Natural killer cell (primary cell): ENCODE results near the gene TTC39B. TPM values are rescaled to one million over a fixed set of nuclear protein-coding genes. Genes with fewer than 3 reads are reported as not detected.

Source experiments
- ATAC-seq, 3 donors: fragments of 150-1000 bp in 2 of 3; fragments of 200-7000 bp in 1 of 3; cut with Tn5 transposase; 1 replicate in 1 of 3; 2 replicates in 2 of 3; pipeline ENCODE4 v1.10.0; 2021; ENCODE audit warnings: mild to moderate bottlenecking in 2 of 3, moderate library complexity in 2 of 3
- DNase-seq, 2 donors: peaks; one replicate each; pipeline versions ENCODE4 v3.0.0 to v3.0.0-alpha.2; 2013 to 2021; ENCODE audit warnings: mixed read lengths in 1 of 2
- H3K27ac ChIP-seq: one replicate; pipeline ENCODE4 v1.5.1; 2013; ENCODE audit warnings: mild to moderate bottlenecking, low read length
- H3K27me3 ChIP-seq: one replicate; pipeline ENCODE4 v1.6.1; 2013; ENCODE audit warnings: low read length; ENCODE audit not compliant: control insufficient read depth, insufficient read depth
- H3K36me3 ChIP-seq: one replicate; pipeline ENCODE4 v1.6.1; 2013; ENCODE audit warnings: low read length; ENCODE audit not compliant: control insufficient read depth, insufficient read depth
- H3K4me1 ChIP-seq: one replicate; pipeline ENCODE4 v1.6.1; 2013; ENCODE audit warnings: low read length; ENCODE audit not compliant: control insufficient read depth, insufficient read depth
- H3K4me3 ChIP-seq: one replicate; pipeline ENCODE4 v1.5.1; 2013; ENCODE audit warnings: low read length
- H3K9me3 ChIP-seq: one replicate; pipeline ENCODE4 v1.6.1; 2013; ENCODE audit warnings: low read length; ENCODE audit not compliant: control insufficient read depth, insufficient read depth
- H3K27ac Mint-ChIP-seq, 2 donors: one replicate each; pipeline ENCODE4 v1.8.0; 2022; ENCODE audit warnings: mild to moderate bottlenecking in 2 of 2, mixed read lengths in 2 of 2, moderate library complexity in 1 of 2
- H3K27me3 Mint-ChIP-seq, 2 donors: one replicate each; pipeline ENCODE4 v1.8.0; 2022; ENCODE audit warnings: low read depth in 2 of 2, mixed read lengths in 2 of 2
- H3K36me3 Mint-ChIP-seq: one replicate; pipeline ENCODE4 v1.8.0; 2022; ENCODE audit warnings: mixed read lengths
- H3K4me1 Mint-ChIP-seq, 2 donors: one replicate each; pipeline ENCODE4 v1.8.0; 2022; ENCODE audit warnings: mixed read lengths in 2 of 2
- H3K4me3 Mint-ChIP-seq: one replicate; pipeline ENCODE4 v1.8.0; 2022; ENCODE audit warnings: mild to moderate bottlenecking, moderate library complexity, mixed read lengths
- H3K9me3 Mint-ChIP-seq, 2 donors: one replicate each; pipeline ENCODE4 v1.8.0; 2022; ENCODE audit warnings: mixed read lengths in 2 of 2
- CTCF ChIP-seq: fragments of 200-600 bp; IDR thresholded peaks from one replicate; pipeline ENCODE4 v1.8.0; 2022; ENCODE audit warnings: antibody characterized with exemption
- WGBS: methylation state at CpG from one replicate; pipeline ENCODE4 v1.1.7; 2013; ENCODE audit warnings: missing lambda C conversion rate; ENCODE audit not compliant: insufficient coverage; 5-methylcytosine and 5-hydroxymethylcytosine counted together
- intact Hi-C: fragments of 100-400 bp; cut with micrococcal nuclease; formaldehyde crosslinking; loops from one replicate; pipeline ENCODE4 v1.14.2; 2022
- total RNA-seq, 4 donors: library from RNA; stranded (reverse); fragments of 120-200 nt in 1 of 4; gene quantifications; one replicate each; pipeline versions ENCODE4 v1.2.3 to v1.2.4, GENCODE V29; 2013 to 2022

Gene TTC39B
- total RNA-seq, 3 donors from 2014 or later (not counting 1 experiment from before 2014, with no cell fraction given) = 51.2 to 65.1 (median 54.2) TPM

- H3K27ac ChIP-seq = no peak overlapping the region
- intact Hi-C loops = no loop called here
- DNase-seq (no peak), ATAC-seq (no peak)
- TF ChIP-seq CTCF = no peak
- H3K36me3 ChIP-seq = peaks cover 59% of the 10 kb centered on the region
- peaks cover 0 to 4% of the 10 kb centered on the region in 2 donors for H3K4me1 Mint-ChIP-seq
- H3K4me3 ChIP-seq = no peak overlapping the region
- H3K36me3 Mint-ChIP-seq = peaks cover 38% of the 10 kb centered on the region
- H3K27me3 Mint-ChIP-seq = no peaks in the 10 kb centered on the region
- H3K27ac Mint-ChIP-seq = no peak overlapping the region
- H3K9me3 ChIP-seq = no peaks in the 10 kb centered on the region
- no peak overlapping the region for H3K4me3 Mint-ChIP-seq
- no peaks in the 10 kb centered on the region for H3K27me3 ChIP-seq
- no peaks in the 10 kb centered on the region for H3K9me3 Mint-ChIP-seq
- H3K4me1 ChIP-seq = no peaks in the 10 kb centered on the region
Measured at GRCh38 chr9:15191378-15191777, 115.6 kb downstream of the TTC39B start.

- ATAC-seq = no peak
- 96% methylated on average over 7 of the region's 7 CpGs for WGBS
- DNase-seq = no peak
- peaks cover 0 to 4% of the 10 kb centered on the region in 2 donors for H3K4me1 Mint-ChIP-seq
- Histone ChIP-seq H3K4me1 (no peaks in the 10 kb centered on the region), H3K9me3 (no peaks in the 10 kb centered on the region), H3K4me3 (no peak overlapping the region), H3K36me3 (peaks cover 70% of the 10 kb centered on the region), H3K27me3 (no peaks in the 10 kb centered on the region), H3K27ac (no peak overlapping the region)
- H3K36me3 Mint-ChIP-seq = peaks cover 34% of the 10 kb centered on the region
- no peak overlapping the region for H3K27ac Mint-ChIP-seq
- H3K27me3 Mint-ChIP-seq = no peaks in the 10 kb centered on the region
- no peaks in the 10 kb centered on the region for H3K9me3 Mint-ChIP-seq
- intact Hi-C loops = no loop called here
- H3K4me3 Mint-ChIP-seq = no peak overlapping the region
- TF ChIP-seq CTCF = no peak
Measured at GRCh38 chr9:15189481-15189880, 117.5 kb downstream of the TTC39B start.

- no peak overlapping the region for H3K4me3 ChIP-seq
- H3K9me3 ChIP-seq = no peaks in the 10 kb centered on the region
- H3K4me3 Mint-ChIP-seq = no peak overlapping the region
- H3K36me3 Mint-ChIP-seq = peaks cover 39% of the 10 kb centered on the region
- ATAC-seq (no peak), DNase-seq (no peak)
- peaks cover 0 to 4% of the 10 kb centered on the region in 2 donors for H3K4me1 Mint-ChIP-seq
- peaks cover 74% of the 10 kb centered on the region for H3K36me3 ChIP-seq
- 100% methylated on average over 1 of the region's 1 CpG for WGBS
- intact Hi-C loops = no loop called here
- TF ChIP-seq CTCF = no peak
- no peak overlapping the region for H3K27ac Mint-ChIP-seq
- H3K27me3 ChIP-seq = no peaks in the 10 kb centered on the region
- H3K4me1 ChIP-seq = no peaks in the 10 kb centered on the region
- no peak overlapping the region for H3K27ac ChIP-seq
- no peaks in the 10 kb centered on the region for H3K27me3 Mint-ChIP-seq
- no peaks in the 10 kb centered on the region for H3K9me3 Mint-ChIP-seq
Measured at GRCh38 chr9:15187589-15187988, 119.4 kb downstream of the TTC39B start.

- WGBS = 50% methylated on average over 2 of the region's 3 CpGs
- no peak overlapping the region for H3K4me3 Mint-ChIP-seq
Measured at GRCh38 chr9:15182730-15183129, 124.3 kb downstream of the TTC39B start.

More at GRCh38 chr9:15182730-15183129, 124.3 kb downstream of the TTC39B start:
- no peaks in the 10 kb centered on the region for H3K9me3 Mint-ChIP-seq
- H3K27me3 ChIP-seq = no peaks in the 10 kb centered on the region
- no peaks in the 10 kb centered on the region for H3K27me3 Mint-ChIP-seq
- peaks cover 51% of the 10 kb centered on the region for H3K36me3 ChIP-seq
- intact Hi-C loops = no loop called here
- no peak overlapping the region for H3K27ac ChIP-seq
- no peak for TF ChIP-seq CTCF
- peaks cover 26% of the 10 kb centered on the region for H3K36me3 Mint-ChIP-seq
- no peaks in the 10 kb centered on the region for H3K4me1 ChIP-seq
- DNase-seq = no peak
- no peaks in the 10 kb centered on the region for H3K9me3 ChIP-seq
- H3K4me1 Mint-ChIP-seq = peaks cover 0 to 6% of the 10 kb centered on the region in 2 donors
- ATAC-seq = no peak
- H3K27ac Mint-ChIP-seq = no peak overlapping the region
- no peak overlapping the region for H3K4me3 ChIP-seq
